Upper lobe of left lung (tissue), 6 donors: Measurements from ENCODE around the gene LONP1. TPM values are rescaled to one million over a fixed set of nuclear protein-coding genes. Genes with fewer than 3 reads are reported as not detected.

Experiments
- ATAC-seq, 2 donors: fragments of 200-7000 bp; cut with Tn5 transposase; one replicate each; pipeline ENCODE4 v1.9.1; 2022; ENCODE audit warnings: mild to moderate bottlenecking in 2 of 2, moderate library complexity in 2 of 2; ENCODE audit not compliant: low FRiP score in 2 of 2
- DNase-seq, 2 donors: peaks; one replicate each; pipeline ENCODE4 v3.0.0-alpha.2; 2019 to 2020
- H3K27ac ChIP-seq, 4 donors: fragments of 200-600 bp; sonication (generic); one replicate each; pipeline ENCODE4 v1.5.1; 2016 to 2019
- H3K27me3 ChIP-seq, 4 donors: fragments of 200-600 bp; sonication (generic); one replicate each; pipeline ENCODE4 v1.5.1; 2017 to 2019
- H3K36me3 ChIP-seq, 4 donors: fragments of 200-600 bp; sonication (generic); one replicate each; pipeline ENCODE4 v1.5.1; 2016 to 2019
- H3K4me1 ChIP-seq, 4 donors: fragments of 200-600 bp; sonication (generic); one replicate each; pipeline ENCODE4 v1.5.1; 2018 to 2019
- H3K4me3 ChIP-seq, 4 donors: fragments of 200-600 bp; sonication (generic); one replicate each; pipeline ENCODE4 v1.5.1; 2017 to 2019; ENCODE audit warnings: mild to moderate bottlenecking in 2 of 4, moderate library complexity in 1 of 4
- H3K9me3 ChIP-seq, 4 donors: fragments of 200-600 bp; sonication (generic); one replicate each; pipeline ENCODE4 v1.5.1; 2018 to 2019
- EP300 ChIP-seq, 4 donors: sonication (generic); formaldehyde crosslinking; IDR thresholded peaks; one replicate each; pipeline ENCODE4 v1.5.1; 2017; ENCODE audit warnings: antibody characterized with exemption in 4 of 4, control low read depth in 2 of 4
- POLR2A ChIP-seq, 4 donors: fragments of 450-650 bp; IDR thresholded peaks; one replicate each; pipeline ENCODE4 v1.5.1; 2016 to 2017; ENCODE audit warnings: antibody characterized with exemption in 4 of 4, mild to moderate bottlenecking in 2 of 4
- POLR2AphosphoS5 ChIP-seq, 2 donors: sonication (generic); formaldehyde crosslinking; IDR thresholded peaks; one replicate each; pipeline ENCODE4 v1.5.1; 2017; ENCODE audit warnings: antibody characterized with exemption in 2 of 2
- WGBS, 2 donors: methylation state at CpG; one replicate each; pipeline ENCODE4 v1.1.5; 2017 to 2018; 5-methylcytosine and 5-hydroxymethylcytosine counted together
- total RNA-seq, 6 donors: library from RNA; depleted of rRNA in 4 of 6; stranded (reverse); fragments of >200 nt in 4 of 6; gene quantifications; one replicate each; pipeline versions ENCODE4 v1.1.0 to v1.2.1, GENCODE V29; 2016 to 2021
- TF ChIP-seq, protein P1 (sequence below), 6 experiments: fragments of 450-650 bp in 4 of 6; fragments of 200-600 bp in 2 of 6; sonication (generic) in 2 of 6; IDR thresholded peaks; one replicate each; pipeline ENCODE4 v1.5.1; 2016 to 2019; ENCODE audit warnings: antibody characterized with exemption in 6 of 6
- donor health status: DM: no; HTN: no; CAD: no; lungs with moderate emphysema.
- donor health status: DM: no; HTN: yes; CAD: no; lungs with severe emphysema.

LONP1 gene
- total RNA-seq, 6 donors from 2014 or later = 79.7 to 141 (median 89.4) TPM

DNA sequence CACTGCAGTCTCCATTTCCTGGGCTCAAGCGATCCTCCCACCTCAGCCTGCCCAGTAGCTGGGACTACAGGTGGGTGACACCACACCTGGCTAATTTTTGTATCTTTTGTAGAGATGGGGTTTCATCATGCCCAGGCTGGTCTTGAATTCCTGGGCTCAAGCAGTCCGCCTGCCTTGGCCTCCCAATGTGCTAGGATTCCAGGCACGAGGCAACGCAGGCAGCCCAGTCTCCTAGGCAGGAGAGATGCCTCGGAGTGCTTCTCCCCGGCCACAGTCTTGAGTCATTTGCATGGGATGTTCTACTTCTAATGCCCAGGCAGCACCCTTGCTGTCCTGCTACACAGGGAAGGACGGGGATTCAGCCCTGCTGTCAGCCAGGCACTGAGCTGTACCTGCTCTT lies 48.3 kb downstream of the LONP1 start:
- ATAC-seq = no peak
- no peaks in the 10 kb centered on the region for H3K27me3 ChIP-seq
- DNase-seq = no peak
- 95 to 100% methylated on average over 4 to 7 of the region's 7 CpGs for WGBS, 2 donors
- TF ChIP-seq, protein P1, sequence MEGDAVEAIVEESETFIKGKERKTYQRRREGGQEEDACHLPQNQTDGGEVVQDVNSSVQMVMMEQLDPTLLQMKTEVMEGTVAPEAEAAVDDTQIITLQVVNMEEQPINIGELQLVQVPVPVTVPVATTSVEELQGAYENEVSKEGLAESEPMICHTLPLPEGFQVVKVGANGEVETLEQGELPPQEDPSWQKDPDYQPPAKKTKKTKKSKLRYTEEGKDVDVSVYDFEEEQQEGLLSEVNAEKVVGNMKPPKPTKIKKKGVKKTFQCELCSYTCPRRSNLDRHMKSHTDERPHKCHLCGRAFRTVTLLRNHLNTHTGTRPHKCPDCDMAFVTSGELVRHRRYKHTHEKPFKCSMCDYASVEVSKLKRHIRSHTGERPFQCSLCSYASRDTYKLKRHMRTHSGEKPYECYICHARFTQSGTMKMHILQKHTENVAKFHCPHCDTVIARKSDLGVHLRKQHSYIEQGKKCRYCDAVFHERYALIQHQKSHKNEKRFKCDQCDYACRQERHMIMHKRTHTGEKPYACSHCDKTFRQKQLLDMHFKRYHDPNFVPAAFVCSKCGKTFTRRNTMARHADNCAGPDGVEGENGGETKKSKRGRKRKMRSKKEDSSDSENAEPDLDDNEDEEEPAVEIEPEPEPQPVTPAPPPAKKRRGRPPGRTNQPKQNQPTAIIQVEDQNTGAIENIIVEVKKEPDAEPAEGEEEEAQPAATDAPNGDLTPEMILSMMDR (IDR thresholded peaks at IDR 0.05) = no peak
- TF ChIP-seq EP300 (IDR thresholded peaks at IDR 0.05) (no peak), POLR2AphosphoS5 (IDR thresholded peaks at IDR 0.05) (no peak), POLR2A (IDR thresholded peaks at IDR 0.05) (no peak)
- no peaks in the 10 kb centered on the region for H3K4me1 ChIP-seq
- H3K9me3 ChIP-seq = no peaks in the 10 kb centered on the region
- H3K27ac ChIP-seq = no peak overlapping the region
- H3K36me3 ChIP-seq = peaks cover 24 to 47% (median 39%) of the 10 kb centered on the region in 4 donors
- no peak overlapping the region for H3K4me3 ChIP-seq

DNA sequence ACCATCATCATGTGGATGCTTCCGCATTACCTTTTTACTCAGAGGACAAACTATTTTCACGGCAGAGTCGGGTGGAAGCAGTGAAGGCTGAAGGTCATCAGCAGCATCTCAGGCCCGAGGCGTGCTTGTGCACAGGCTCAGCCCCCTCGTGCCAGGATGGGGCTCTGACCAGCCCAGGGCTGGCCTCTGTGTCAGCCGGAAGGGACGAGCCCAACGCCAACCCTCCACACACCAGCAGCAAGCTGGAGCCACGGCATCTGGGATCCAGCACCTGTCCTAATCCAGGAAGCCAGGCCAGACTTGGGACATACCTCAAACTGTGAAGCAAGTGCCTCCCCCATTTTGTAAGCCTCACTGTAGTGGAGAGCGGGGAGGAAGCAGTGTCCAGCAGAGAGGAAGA lies 50.7 kb downstream of the LONP1 start:
- Histone ChIP-seq H3K36me3 (peaks cover 42 to 71% (median 63%) of the 10 kb centered on the region in 4 donors), H3K27me3 (no peaks in the 10 kb centered on the region), H3K4me1 (no peaks in the 10 kb centered on the region), H3K9me3 (no peaks in the 10 kb centered on the region), H3K27ac (no peak overlapping the region), H3K4me3 (no peak overlapping the region)
- peak in 1 of 2 donors; percentile 45 for DNase-seq
- no peak for TF ChIP-seq POLR2A (IDR thresholded peaks at IDR 0.05)
- TF ChIP-seq, protein P1 (IDR thresholded peaks at IDR 0.05) = no peak
- no peak for TF ChIP-seq EP300 (IDR thresholded peaks at IDR 0.05)
- no peak for TF ChIP-seq POLR2AphosphoS5 (IDR thresholded peaks at IDR 0.05)
- 81 to 100% methylated on average over 1 to 9 of the region's 11 CpGs for WGBS, 2 donors
- no peak for ATAC-seq

DNA sequence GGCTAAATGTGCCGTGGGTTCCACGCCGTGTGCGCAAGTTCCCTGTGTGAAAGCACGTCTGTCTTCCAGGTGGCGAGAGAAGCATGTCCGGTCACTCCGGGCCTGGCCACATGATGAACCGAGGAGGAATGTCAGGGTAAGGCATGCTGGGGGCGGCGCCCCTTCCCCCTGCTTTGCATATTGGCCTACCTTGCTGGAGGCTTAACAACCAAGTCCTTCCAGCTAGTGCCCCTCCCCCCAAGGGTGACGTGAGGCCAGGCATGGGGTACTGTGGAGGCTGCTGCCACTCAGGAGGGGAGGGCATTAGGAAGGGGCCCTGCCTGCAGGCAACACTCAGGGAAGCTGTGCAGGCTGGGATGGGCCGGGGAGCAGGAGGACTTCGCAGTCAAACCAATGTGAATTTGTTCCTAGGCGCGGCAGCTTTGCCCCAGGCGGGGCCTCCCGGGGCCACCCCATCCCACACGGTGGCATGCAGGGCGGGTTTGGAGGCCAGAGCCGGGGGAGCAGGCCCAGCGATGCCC lies 52.1 kb downstream of the LONP1 start:
- Histone ChIP-seq H3K36me3 (peaks cover 56 to 85% (median 77%) of the 10 kb centered on the region in 4 donors), H3K27me3 (no peaks in the 10 kb centered on the region), H3K4me3 (no peak overlapping the region), H3K27ac (no peak overlapping the region), H3K4me1 (no peaks in the 10 kb centered on the region), H3K9me3 (no peaks in the 10 kb centered on the region)
- 89 to 91% methylated on average over 11 to 22 of the region's 22 CpGs for WGBS, 2 donors
- DNase-seq = peak in 1 of 2 donors; percentile 81
- TF ChIP-seq, protein P1 (IDR thresholded peaks at IDR 0.05) = no peak
- TF ChIP-seq POLR2AphosphoS5 (IDR thresholded peaks at IDR 0.05) (no peak), POLR2A (IDR thresholded peaks at IDR 0.05) (no peak)
- ATAC-seq = no peak

DNA sequence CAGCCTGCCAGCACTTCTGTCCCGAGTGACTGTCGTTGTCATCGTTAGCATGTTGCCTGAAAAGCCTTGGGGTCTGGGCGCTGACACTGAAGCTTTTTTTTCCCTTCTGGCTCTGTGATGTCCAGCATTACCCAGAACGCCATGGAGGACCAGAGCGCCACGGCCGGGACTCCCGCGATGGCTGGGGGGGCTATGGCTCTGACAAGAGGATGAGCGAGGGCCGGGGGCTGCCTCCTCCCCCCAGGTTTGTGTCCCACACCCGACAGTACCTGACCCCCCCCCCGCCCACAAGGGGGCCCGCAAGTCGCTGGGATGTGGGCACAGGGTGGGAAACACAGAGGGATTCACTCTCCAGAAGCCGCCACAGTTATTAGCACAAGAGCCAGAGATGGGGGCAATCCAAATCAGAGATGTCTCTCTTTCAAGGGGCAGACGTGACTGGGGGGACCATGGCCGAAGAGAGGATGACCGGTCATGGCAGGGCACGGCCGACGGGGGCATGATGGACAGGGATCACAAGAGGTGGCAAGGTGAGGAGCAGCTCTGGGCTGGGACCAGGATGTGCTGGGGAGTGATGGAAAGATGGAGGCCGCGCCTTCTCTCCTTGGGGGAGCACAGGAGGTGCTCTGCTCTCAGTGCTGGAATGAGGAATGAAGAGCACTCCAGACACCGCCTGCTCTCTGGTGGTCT lies 52.9 kb downstream of the LONP1 start:
- no peak overlapping the region for H3K4me3 ChIP-seq
- H3K9me3 ChIP-seq = no peaks in the 10 kb centered on the region
- DNase-seq = peak in 1 of 2 donors; percentile 73
- H3K36me3 ChIP-seq = peaks cover 63 to 90% (median 84%) of the 10 kb centered on the region in 4 donors
- H3K27me3 ChIP-seq = no peaks in the 10 kb centered on the region
- TF ChIP-seq, protein P1 (IDR thresholded peaks at IDR 0.05) = no peak
- TF ChIP-seq POLR2A (IDR thresholded peaks at IDR 0.05) (no peak), EP300 (IDR thresholded peaks at IDR 0.05) (no peak), POLR2AphosphoS5 (IDR thresholded peaks at IDR 0.05) (no peak)
- H3K27ac ChIP-seq = no peak overlapping the region
- 95 to 97% methylated on average over 24 to 26 of the region's 26 CpGs for WGBS, 2 donors
- ATAC-seq = no peak
- no peaks in the 10 kb centered on the region for H3K4me1 ChIP-seq
